GM19043 (cell line): Measurements from ENCODE around the gene TMEM74B.
"Not testable (repeated sequence)": the region's sequence is repeated elsewhere in the genome, so short reads cannot be mapped to it uniquely, and the experiment has no call there.

Experiments used
- ATAC-seq: cut with Tn5 transposase; IDR thresholded peaks from one replicate; pipeline ENCODE4 v1.9.1; 2021; ENCODE audit warnings: low read depth; ENCODE audit not compliant: unreplicated experiment

Gene TMEM74B

DNA sequence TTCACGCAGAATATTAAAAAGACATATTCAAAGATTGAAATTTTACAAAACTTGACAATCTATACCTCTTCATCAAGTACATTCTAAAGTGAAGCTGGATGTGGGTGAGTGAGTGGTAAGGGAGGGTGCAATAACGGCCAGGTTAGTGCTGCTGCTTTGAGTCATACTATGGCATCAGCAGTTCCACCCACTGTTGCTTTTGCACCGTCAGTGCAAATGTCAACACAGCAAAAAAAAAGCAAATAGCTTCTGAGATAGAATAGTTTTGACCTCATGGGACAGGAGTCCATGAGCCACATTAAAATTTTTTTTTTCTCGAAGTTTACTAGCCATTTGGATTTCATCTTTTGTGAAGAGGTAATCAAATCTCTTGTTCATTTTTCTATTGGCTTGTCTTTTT is 34.6 kb downstream of the TMEM74B start:
- ATAC-seq: no peak

DNA sequence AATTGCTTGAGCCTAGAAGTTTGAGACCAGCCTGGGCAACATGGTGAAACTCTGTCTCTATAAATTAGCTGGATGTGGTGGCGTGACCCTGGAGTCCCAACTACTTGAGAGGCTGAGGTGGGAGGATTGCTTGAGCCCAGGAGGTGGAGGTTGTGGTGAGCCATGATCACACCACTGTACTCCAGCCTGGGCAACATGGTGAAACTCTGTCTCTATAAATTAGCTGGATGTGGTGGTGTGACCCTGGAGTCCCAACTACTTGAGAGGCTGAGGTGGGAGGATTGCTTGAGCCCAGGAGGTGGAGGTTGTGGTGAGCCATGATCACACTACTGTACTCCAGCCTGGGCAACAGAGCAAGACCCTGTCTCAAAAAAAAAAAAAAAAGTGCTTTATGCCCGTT is 35.0 kb downstream of the TMEM74B start:
- not testable (repeated sequence) for ATAC-seq

- ATAC-seq: no peak
These were observed 37.8 kb downstream of the TMEM74B start for GRCh38 chr20:1146957-1147356.

DNA sequence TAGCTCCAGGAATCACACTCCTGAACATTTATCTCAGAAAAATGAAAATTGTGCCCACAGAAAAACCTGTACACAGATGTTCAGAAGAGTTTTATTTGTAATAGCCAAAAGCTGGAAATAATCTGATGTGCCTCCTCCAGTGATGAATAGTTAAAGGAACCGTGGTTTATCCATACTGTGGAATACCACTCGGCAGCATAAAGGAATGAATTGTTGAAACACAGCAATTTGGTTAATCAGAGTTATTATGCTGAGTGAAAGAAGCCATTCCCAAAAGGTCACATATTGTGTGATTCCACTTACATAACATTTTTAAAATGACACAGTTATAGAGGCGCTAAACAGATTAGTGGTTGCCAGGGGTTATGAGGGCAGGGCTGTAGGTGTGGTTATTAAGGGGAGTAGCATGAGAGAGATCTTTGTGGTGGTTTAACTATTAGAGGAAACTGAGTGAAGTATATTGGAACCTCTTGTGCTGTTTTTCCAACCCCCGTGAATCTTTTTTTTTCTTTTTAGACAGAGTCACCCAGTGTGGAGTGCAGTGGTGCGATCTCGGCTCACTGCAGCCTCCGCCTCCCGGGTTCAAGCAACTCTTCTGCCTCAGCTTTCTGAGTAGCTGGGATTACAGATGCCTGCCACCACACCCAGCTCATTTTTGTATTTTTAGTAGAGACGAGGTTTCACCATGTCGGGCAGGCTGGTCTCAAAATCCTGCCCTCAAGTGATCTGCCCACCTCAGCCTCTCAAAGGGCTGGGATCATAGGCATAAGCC is 40.2 kb downstream of the TMEM74B start:
- ATAC-seq: no peak

DNA sequence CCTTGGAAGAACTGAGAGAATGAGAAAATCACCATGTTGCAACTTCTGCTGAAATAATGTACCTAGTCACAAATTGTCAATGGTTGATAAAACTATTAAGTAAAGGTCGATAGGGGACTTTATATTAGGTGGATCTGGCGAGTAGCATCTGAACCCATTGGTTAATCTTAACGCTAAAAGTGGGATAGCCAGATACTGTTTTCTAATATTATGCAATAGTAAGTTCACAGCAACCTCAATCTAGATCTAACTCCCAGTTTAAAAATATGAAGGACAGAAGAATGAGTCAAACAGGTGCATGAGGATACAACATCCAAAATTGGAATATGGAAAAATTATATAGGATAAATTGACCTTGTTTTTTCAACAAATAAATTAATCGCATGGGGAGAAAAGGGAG is 47.5 kb downstream of the TMEM74B start:
- ATAC-seq: no peak

GRCh38 chr20:1134836-1135235 is 49.9 kb downstream of the TMEM74B start:
- ATAC-seq: no peak

- ATAC-seq: no peak
These were observed 50.4 kb downstream of the TMEM74B start for GRCh38 chr20:1134355-1134754.

- ATAC-seq: no peak
These were observed 53.4 kb downstream of the TMEM74B start for GRCh38 chr20:1131354-1131753.

DNA sequence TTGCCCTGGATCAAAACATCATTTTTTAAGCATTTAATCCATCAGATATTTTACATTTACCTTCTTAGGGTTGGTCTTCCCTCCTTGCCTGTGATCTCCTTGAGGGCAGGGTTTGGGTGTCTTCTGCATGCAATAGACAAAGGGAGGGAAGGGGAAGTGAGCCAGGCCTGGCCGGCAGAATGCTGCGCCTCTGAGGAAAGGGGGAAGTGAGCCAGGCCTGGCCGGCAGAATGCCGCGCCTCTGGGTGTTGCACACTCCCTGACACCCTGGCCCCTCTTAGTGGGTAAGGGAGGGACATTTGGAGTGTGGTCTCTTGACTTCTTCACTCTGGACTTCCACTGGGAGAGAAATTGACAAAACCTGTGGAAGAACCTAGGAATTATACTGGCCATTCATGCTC is 53.9 kb downstream of the TMEM74B start:
- no peak for ATAC-seq
